Measurements from ENCODE around the gene ENTPD2. TPM values are rescaled to one million over a fixed set of nuclear protein-coding genes. Genes with fewer than 3 reads are reported as not detected.

Gene ENTPD2
- total and polyA plus RNA-seq, 11 donors, result 0.50 to 2.9 (median 1.2) TPM

- 91 to 98% (median 94%) methylated on average over 16 to 26 of the region's 26 CpGs for WGBS, 4 donors
- intact Hi-C loops (cut with DNase I), result loop anchor here in 4 of 10 donors (2.0 to 10.0 kb wide), 4 partner anchors 17 to 281 kb away; partner anchors contain the start of gene NPDC1 (in 1 of the 4)
- no peak overlapping the region for H3K4me3 ChIP-seq
- H3K9me3 ChIP-seq, result no peaks in the 10 kb centered on the region
- DNase-seq (no peak), ATAC-seq (no peak)
- H3K36me3 ChIP-seq, result no peaks in the 10 kb centered on the region
- H3K27me3 ChIP-seq, result peaks cover 0 to 14% (median 5%) of the 10 kb centered on the region in 9 donors
- peaks cover 0 to 28% (median 11%) of the 10 kb centered on the region in 12 donors for H3K4me1 ChIP-seq
- no peak for TF ChIP-seq POLR2A (IDR thresholded peaks at IDR 0.05)
- TF ChIP-seq CTCF (IDR thresholded peaks at IDR 0.05), result no peak
- no peak overlapping the region for H3K27ac ChIP-seq
These were observed 12.4 kb upstream of the ENTPD2 start for GRCh38 chr9:137066096-137066861.

- 94 to 96% (median 95%) methylated on average over 18 to 23 of the region's 23 CpGs for WGBS, 4 donors
- no peak for TF ChIP-seq POLR2A (IDR thresholded peaks at IDR 0.05)
- TF ChIP-seq CTCF (IDR thresholded peaks at IDR 0.05), result no peak
- Histone ChIP-seq H3K36me3 (no peaks in the 10 kb centered on the region), H3K27ac (no peak overlapping the region), H3K4me3 (no peak overlapping the region), H3K4me1 (peaks cover 0 to 21% (median 4%) of the 10 kb centered on the region in 12 donors), H3K27me3 (peaks cover 0 to 14% (median 5%) of the 10 kb centered on the region in 9 donors), H3K9me3 (no peaks in the 10 kb centered on the region)
- intact Hi-C loops (cut with DNase I), result loop anchor here in 4 of 10 donors (2.0 to 10.0 kb wide), 4 partner anchors 17 to 281 kb away; partner anchors contain the start of gene NPDC1 (in 1 of the 4)
- ATAC-seq (no peak), DNase-seq (no peak)
These were observed 11.6 kb upstream of the ENTPD2 start for GRCh38 chr9:137065336-137065967.

- WGBS, 4 donors, result 84 to 93% (median 92%) methylated on average over 8 to 12 of the region's 12 CpGs
- H3K36me3 ChIP-seq, result no peaks in the 10 kb centered on the region
- ATAC-seq (no peak), DNase-seq (no peak)
- intact Hi-C loops (cut with DNase I), result loop anchor here in 6 of 10 donors (1.0 to 10.0 kb wide), 5 partner anchors 16 to 280 kb away; partner anchors contain the start of gene NPDC1 (in 4 of the 6)
- peaks cover 0 to 15% (median 4%) of the 10 kb centered on the region in 12 donors for H3K4me1 ChIP-seq
- no peak overlapping the region for H3K27ac ChIP-seq
- H3K9me3 ChIP-seq, result no peaks in the 10 kb centered on the region
- peaks cover 0 to 14% (median 5%) of the 10 kb centered on the region in 9 donors for H3K27me3 ChIP-seq
- TF ChIP-seq POLR2A (IDR thresholded peaks at IDR 0.05) (no peak), CTCF (IDR thresholded peaks at IDR 0.05) (no peak)
- no peak overlapping the region for H3K4me3 ChIP-seq
These were observed 11.0 kb upstream of the ENTPD2 start for GRCh38 chr9:137064880-137065164.
